H1 (cell line): Measurements from ENCODE around the gene TUT1. TPM values are rescaled to one million over a fixed set of nuclear protein-coding genes. Genes with fewer than 3 reads are reported as not detected.

Experiments
- CBX5 ChIP-seq: fragments of 300-800, 300-1000 bp; sonication (generic); IDR thresholded peaks from 2 replicates; pipeline ENCODE4 v1.7.1; 2016; ENCODE audit warnings: antibody characterized with exemption, low read length, low read depth
- EGR1 ChIP-seq: IDR thresholded peaks from 2 replicates; pipeline ENCODE4 v1.6.1; 2011; ENCODE audit warnings: low read depth, low read length, borderline replicate concordance
- polyA plus RNA-seq, 7 experiments: library from polyadenylated mRNA; depleted of rRNA in 3 of 7; stranded (reverse) in 5 of 7; unstranded in 2 of 7; fragments of >200 nt in 5 of 7; fragments of 200-250 nt in 2 of 7; gene quantifications; 1 replicate in 5 of 7; 2 replicates in 1 of 7; 4 replicates in 1 of 7; pipeline versions ENCODE4 v1.2.1 to v1.2.3, GENCODE V29; 2011 to 2013; ENCODE audit warnings: missing spikeins in 2 of 7, mixed read lengths in 2 of 7
- total RNA-seq: library from RNA; stranded (reverse); fragmentation: NEBNext Ultra II Directional; extraction: Animal tissue kit (Norgen Biotek cat#: 25700); gene quantifications from 2 replicates; pipeline ENCODE4 v1.2.1, GENCODE V29; 2021

TUT1 gene
- total and polyA plus RNA-seq, 2 of the 8 experiments (the other 6 are each of a cell fraction or from before 2014, with no cell fraction given) = 17.8 to 24.6 TPM

DNA sequence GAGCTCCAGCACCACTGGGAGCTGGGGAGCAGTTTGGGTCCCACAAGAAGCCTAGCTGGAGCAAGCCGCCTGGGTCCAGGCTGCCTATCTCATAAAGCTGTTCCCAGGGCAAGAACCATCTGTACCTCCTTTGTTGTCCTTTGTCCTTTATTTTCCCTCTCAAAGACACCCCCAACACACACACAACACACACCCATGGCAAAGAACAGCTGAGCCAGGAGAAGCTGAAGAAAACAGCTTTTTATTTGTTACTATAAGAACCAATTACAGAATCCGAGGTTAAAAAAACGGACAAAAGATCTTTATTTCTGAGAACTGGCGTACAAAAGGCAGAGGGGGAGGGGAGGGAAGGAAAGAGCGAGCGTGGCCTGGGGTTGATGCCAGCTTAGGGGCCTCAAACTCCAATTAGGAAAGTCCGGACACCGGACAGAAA, 1.7 kb upstream of the TUT1 start (continued):
- TF ChIP-seq EGR1 = no peak
- TF ChIP-seq CBX5 = no peak
- TF ChIP-seq, all 59 proteins: peak for 0
